GM18868 (cell line): ENCODE measurements around the gene KDM1A.
"Not testable (repeated sequence)": the region's sequence is repeated elsewhere in the genome, so short reads cannot be mapped to it uniquely, and the experiment has no call there.

ENCODE experiments used
- ATAC-seq: cut with Tn5 transposase; IDR thresholded peaks from one replicate; pipeline ENCODE4 v1.9.1; 2021; ENCODE audit warnings: mild to moderate bottlenecking, moderate library complexity; ENCODE audit not compliant: unreplicated experiment

Gene KDM1A

DNA sequence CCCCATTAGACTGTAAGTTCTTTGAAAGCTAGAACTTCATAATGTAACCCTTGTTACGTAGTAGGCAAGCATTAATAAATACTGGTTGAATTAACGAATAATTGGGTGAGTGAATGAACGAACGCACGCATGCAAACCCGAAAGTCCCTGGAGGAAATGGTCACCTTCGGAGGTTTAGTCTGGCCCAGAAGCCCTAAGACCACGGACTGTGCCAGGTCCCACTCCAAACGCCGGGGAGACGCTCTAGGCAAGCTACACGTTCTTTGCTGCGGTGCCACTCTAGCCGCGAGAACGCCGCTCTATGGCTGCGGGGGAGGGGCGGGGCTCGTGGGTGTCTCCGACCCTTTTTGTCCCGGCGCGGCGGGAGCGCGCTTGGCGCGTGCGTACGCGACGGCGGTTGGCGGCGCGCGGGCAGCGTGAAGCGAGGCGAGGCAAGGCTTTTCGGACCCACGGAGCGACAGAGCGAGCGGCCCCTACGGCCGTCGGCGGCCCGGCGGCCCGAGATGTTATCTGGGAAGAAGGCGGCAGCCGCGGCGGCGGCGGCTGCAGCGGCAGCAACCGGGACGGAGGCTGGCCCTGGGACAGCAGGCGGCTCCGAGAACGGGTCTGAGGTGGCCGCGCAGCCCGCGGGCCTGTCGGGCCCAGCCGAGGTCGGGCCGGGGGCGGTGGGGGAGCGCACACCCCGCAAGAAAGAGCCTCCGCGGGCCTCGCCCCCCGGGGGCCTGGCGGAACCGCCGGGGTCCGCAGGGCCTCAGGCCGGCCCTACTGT, at the start of gene KDM1A:
TSS of gene KDM1A (plus strand) at position 375 of the 769 bp plus-strand sequence. CDS start at position 504, 129 bp downstream.
- ATAC-seq: peak; percentile 90

DNA sequence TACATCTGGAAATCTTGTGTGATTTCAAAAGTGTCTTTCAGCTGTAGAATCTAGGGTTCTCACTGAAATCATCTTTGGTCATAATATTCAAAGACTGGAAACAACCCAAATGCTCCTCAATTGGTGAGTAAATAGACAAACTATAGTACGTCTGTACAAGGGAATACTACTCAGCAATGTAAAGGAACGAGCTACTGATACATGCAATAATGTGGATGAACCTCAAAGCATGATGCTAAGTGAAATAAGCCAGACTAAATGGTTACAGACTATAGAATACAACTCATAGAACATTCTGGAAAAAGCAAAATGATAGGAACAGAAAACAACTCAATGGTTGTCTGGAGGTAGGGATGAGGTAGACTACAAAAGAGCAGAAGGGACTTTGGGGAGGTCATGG, 49.2 kb upstream of the KDM1A start:
- no peak for ATAC-seq

- no peak for ATAC-seq
Measured at GRCh38 chr1:22971161-22971560, 48.1 kb upstream of the KDM1A start.

DNA sequence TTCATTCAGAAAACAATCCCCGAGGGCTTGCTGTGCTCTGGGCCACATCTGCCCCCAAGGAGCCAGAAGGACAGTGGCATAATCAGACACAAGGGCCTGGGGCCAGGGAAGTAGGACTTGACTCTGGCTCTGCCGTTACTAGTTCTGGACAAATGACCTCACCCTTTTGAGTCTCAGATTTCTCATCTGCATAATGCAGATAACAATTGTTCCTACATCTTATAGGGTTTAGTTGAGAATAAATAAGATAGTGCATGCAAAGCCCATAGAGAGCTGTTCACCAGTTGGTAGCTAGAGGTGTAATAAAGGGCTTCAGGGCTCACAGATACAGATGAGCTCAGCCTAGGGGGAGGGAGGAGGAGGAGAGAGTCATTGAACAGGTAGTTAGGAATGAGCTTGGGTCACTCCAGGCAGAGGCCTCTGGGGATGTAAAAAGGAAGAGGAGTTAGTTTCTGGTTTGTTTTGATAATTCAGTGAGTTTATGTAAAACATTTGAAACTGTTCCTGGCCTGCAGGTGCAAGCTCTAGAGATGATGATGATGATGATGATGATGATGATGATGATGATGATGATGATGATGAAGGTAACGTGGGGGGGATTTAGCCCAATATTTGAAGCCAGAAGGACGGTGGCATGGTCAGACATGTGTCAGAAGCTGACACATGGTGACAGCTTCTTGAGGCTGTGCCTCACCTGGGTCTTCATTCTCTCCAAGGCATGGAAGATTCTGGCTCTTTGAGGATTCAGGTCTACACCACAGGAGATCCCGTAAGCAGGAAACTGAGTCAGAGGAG, 47.5 kb upstream of the KDM1A start:
- ATAC-seq: no peak

DNA sequence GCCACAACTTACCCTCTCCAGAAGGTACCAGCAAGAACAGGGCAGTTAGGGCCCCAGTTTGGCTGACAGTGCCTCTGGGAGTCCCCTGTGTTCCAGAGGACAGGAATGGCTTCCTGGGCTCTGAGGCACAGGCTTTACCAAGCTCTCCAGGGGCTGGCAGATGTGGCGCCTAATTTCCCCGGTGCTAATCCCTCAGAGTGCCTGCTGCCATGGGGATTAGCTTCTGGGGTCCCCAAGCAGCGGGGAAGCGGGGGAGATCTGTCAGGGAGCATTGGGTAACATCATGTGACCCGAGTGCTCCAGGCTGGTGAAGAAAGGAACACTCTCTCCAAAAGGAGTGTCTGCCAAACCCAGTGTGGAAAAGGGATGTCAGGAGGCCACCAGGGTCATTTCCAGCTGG, 46.5 kb upstream of the KDM1A start, which contains the start of gene LACTBL1:
TSS of gene LACTBL1 (minus strand) at position 107 of the 400 bp plus-strand sequence. CDS start 550 bp downstream, outside the sequence.
- ATAC-seq: no peak

GRCh38 chr1:22975694-22976093, 43.6 kb upstream of the KDM1A start:
- no peak for ATAC-seq

- ATAC-seq: no peak
Measured at GRCh38 chr1:22976127-22976460, 43.2 kb upstream of the KDM1A start.

DNA sequence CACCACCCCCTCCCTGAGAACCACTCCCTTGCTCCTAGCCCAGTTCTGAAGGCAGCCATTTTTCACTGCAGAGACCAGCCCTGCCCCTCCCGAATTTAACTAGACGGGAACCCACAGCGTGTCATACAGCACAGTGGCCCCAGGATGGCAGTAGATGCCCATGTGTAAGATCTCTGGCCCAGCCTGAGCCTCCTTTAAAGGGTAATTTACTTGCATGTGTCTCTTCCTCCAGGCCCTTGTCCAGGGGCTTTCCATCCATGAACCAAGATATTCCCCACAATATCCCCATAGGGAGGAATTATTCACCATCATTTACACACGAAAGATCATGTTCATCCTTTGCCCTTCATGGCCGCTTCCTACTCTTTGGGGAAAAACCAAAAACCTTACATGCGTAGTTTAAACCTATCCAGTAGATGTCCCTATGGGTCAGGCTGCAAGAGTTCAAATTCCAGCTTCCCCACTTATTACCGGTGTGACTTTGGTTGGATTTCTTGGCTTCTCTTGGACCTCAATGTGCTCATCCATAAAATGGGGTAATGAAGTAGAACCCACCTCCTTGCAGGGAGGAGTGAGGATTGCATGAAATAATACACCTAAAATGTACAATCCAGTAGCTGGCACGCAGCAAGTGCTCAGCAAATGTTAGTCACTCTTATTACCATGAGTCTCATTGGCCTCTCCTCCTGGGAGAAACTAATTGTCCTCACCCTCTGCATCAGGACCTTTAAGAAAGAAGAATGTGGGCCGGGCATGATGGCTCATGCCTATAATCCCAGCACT, 42.6 kb upstream of the KDM1A start:
- no peak for ATAC-seq

DNA sequence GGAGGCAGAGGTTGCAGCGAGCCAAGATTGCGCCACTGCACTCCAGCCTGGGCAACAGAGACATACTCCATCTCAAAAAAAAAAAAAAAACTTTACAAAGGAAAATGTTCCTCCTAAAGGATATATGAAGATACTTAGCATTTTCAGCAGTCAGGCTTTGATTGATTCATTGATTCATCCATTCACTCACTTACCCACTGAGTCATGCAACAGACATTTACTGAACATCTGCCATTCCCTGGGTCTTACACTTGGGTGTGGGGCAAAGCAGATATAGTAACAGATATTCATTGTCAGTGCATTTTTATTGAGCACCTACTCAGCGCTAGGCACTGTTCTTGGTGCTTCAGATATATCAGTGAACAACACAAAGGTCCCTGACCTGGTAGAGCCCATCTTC, 41.0 kb upstream of the KDM1A start:
- ATAC-seq: no peak

GRCh38 chr1:22980471-22980790, 38.8 kb upstream of the KDM1A start:
- not testable (repeated sequence) for ATAC-seq

GRCh38 chr1:22983944-22984343, 35.3 kb upstream of the KDM1A start:
- ATAC-seq: no peak

- not testable (repeated sequence) for ATAC-seq
Measured at GRCh38 chr1:22992384-22992783, 26.9 kb upstream of the KDM1A start.

DNA sequence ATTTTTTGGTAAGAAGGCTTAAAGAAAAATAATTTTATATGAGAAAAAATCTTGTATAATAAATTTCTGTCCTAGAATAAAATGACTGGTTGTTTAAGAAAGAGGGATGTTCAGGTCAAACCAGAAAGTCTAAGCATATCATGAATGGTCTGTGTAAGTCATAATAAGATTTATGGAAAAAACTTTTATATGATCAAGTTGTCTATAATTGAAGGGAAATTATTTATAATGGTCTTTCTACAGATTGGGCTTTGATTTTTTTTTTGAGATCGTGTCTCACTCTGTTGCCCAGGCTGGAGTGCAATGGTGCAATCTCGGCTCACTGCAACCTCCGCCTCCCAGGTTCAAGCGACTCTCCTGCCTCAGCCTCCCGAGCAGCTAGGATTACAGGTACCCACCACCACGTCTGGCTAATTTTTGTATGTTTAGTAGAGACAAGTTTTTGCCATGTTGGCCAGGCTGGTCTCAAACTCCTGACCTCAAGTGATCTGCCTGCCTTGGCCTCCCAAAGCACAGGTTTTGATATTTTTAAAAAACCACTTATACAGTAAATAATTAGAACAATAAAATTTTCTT, 26.0 kb upstream of the KDM1A start:
- not testable (repeated sequence) for ATAC-seq

- ATAC-seq: no peak
Measured at GRCh38 chr1:22995774-22996173, 23.5 kb upstream of the KDM1A start.

DNA sequence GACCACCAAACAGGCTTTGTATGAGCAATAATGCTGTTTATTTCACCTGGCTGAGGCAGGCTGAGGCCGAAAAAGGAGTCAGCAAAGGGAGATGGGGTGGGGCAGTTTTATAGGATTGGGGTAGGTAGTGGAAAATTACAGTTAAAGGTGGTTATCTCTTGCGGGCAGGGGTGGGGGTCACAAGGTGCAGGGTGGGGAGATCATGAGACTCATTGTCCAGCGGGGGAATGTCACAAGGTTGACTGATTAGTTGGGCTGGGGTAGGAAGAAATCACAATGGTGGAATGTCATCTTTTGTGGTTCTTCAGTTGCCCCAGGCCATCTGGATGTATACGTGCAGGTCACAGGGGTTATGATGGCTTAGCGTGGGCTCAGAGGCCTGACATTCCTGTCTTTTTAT, 21.7 kb upstream of the KDM1A start:
- not testable (repeated sequence) for ATAC-seq

- ATAC-seq: not testable (repeated sequence)
Measured at GRCh38 chr1:23000133-23000532, 19.1 kb upstream of the KDM1A start.

GRCh38 chr1:23002218-23002617, 17.1 kb upstream of the KDM1A start:
- ATAC-seq: not testable (repeated sequence)

GRCh38 chr1:23004112-23004511, 15.2 kb upstream of the KDM1A start:
- no peak for ATAC-seq

DNA sequence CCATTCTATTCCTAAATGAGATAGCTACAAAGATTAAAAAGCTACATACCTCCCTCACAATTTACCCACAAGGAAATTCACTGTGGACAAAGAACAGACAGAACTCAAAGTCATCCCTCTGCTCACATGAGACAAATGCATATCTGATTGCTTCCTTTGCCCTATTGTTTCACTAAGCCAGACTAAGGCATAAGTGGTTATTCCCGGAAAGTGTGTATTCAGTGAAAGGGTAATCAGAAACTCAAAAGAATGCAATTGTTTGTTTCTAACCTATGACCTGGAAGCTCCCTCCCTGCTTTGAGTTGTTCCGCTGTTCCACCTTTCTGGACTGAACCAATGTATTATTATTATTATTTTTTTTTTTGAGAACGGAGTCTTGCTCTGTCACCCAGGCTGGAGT, 14.5 kb upstream of the KDM1A start:
- not testable (repeated sequence) for ATAC-seq

- no peak for ATAC-seq
Measured at GRCh38 chr1:23007106-23007505, 12.2 kb upstream of the KDM1A start.

- ATAC-seq: no peak
Measured at GRCh38 chr1:23008901-23009300, 10.4 kb upstream of the KDM1A start.
